Adrenal gland (tissue), 12 donors: ENCODE results near the gene ELMO3. TPM values are rescaled to one million over a fixed set of nuclear protein-coding genes. Genes with fewer than 3 reads are reported as not detected.

ENCODE experiments used
- DNase-seq, 7 donors: peaks; one replicate each; pipeline ENCODE4 v3.0.0-alpha.2; 2019 to 2020
- H3K27ac ChIP-seq, 5 donors: fragments of 200-600 bp; sonication (generic) in 4 of 5; 1 replicate in 3 of 5; 2 replicates in 2 of 5; pipeline versions ENCODE4 v1.5.1 to v1.8.0; 2016 to 2020; ENCODE audit warnings: mild to moderate bottlenecking in 1 of 5
- H3K27me3 ChIP-seq: fragments of 200-600 bp; 2 replicates; pipeline ENCODE4 v1.8.0; 2021
- H3K36me3 ChIP-seq, 2 donors: fragments of 200-600 bp; replicated peaks in 1 of 2; 1 replicate in 1 of 2; 2 replicates in 1 of 2; pipeline versions ENCODE4 v1.5.1 to v1.8.0; 2018 to 2022
- H3K4me1 ChIP-seq, 2 donors: fragments of 200-600 bp; replicated peaks in 1 of 2; 1 replicate in 1 of 2; 2 replicates in 1 of 2; pipeline versions ENCODE4 v1.5.1 to v1.8.0; 2018 to 2021
- H3K4me3 ChIP-seq, 4 donors: fragments of 200-600 bp; sonication (generic) in 3 of 4; one replicate each; pipeline ENCODE4 v1.5.1; 2016 to 2018
- H3K9me3 ChIP-seq, 3 donors: fragments of 200-600 bp; sonication (generic) in 1 of 3; replicated peaks in 1 of 3; 1 replicate in 2 of 3; 2 replicates in 1 of 3; pipeline versions ENCODE4 v1.5.1 to v1.8.0; 2016 to 2021
- CTCF ChIP-seq, 6 experiments: fragments of 450-650 bp in 4 of 6; fragments of 200-600 bp in 2 of 6; sonication (generic) in 1 of 6; IDR thresholded peaks; 1 replicate in 5 of 6; 2 replicates in 1 of 6; pipeline versions ENCODE4 v1.5.1 to v1.8.0; 2016 to 2021; ENCODE audit warnings: antibody characterized with exemption in 6 of 6, mild to moderate bottlenecking in 2 of 6, moderate library complexity in 1 of 6
- POLR2A ChIP-seq, 2 donors: fragments of 450-650 bp; IDR thresholded peaks; one replicate each; pipeline ENCODE4 v1.6.1; 2017; ENCODE audit warnings: antibody characterized with exemption in 2 of 2, mild to moderate bottlenecking in 2 of 2, moderate library complexity in 1 of 2
- whole genome bisulfite sequencing, 4 donors: extraction: QIAGEN DNeasy Blood & Tissue Kit in 2 of 4; methylation state at CpG; one replicate each; pipeline versions ENCODE4 v1.1.5 to v1.1.7; 2013 to 2017; 5-methylcytosine and 5-hydroxymethylcytosine counted together
- intact Hi-C, 2 donors: fragments of 100-400 bp; cut with DNase I; formaldehyde crosslinking; loops; one replicate each; pipeline versions ENCODE4 v1.14.1 to v1.15.0; 2022 to 2023
- polyA plus RNA-seq, 3 donors: library from polyadenylated mRNA; stranded (reverse); fragments of 200-250 nt in 2 of 3; fragments of 350-450 nt in 1 of 3; fragmentation: Illumina TruSeq in 1 of 3; extraction: RNeasy Lipid Tissue Mini Kit (QIAGEN cat#74804) in 1 of 3; gene quantifications; one replicate each; pipeline ENCODE4 v1.2.3, GENCODE V29; 2013 to 2014
- total RNA-seq, 9 donors: library from RNA; depleted of rRNA in 4 of 9; stranded (reverse); fragments of >200 nt in 4 of 9; fragments of 120-200 nt in 1 of 9; fragmentation: NEBNext Ultra II Directional in 1 of 9; extraction: Animal tissue kit (Norgen Biotek cat#: 25700) in 1 of 9; gene quantifications; one replicate each; pipeline versions ENCODE4 v1.1.0 to v1.2.4, GENCODE V29; 2013 to 2023
- donor health status: healthy with polysubstance abuse.
- donor health status: Bipolar disorder and iron deficiency.
- donor health status: DM: yes; HTN: yes; CAD: no.
- donor health status: DM: no; HTN: no; CAD: no.
- donor health status: DM: no; HTN: no; CAD: no.
- donor health status: DM: yes; HTN: yes; CAD: no.

The ELMO3 gene
- total and polyA plus RNA-seq, 12 donors, result 0.18 to 7.0 (median 1.8) TPM

- H3K9me3 ChIP-seq, result no peaks in the 10 kb centered on the region
- 76 to 86% (median 82%) methylated on average over 37 to 50 of the region's 50 CpGs for WGBS, 4 donors
- DNase-seq, result peak in 6 of 7 donors; percentile 5 to 71 (median 60)
- TF ChIP-seq CTCF (IDR thresholded peaks at IDR 0.05) (no peak), POLR2A (IDR thresholded peaks at IDR 0.05) (no peak)
- H3K36me3 ChIP-seq, result peaks cover 0 to 67% of the 10 kb centered on the region in 2 donors
- peaks cover 17 to 20% of the 10 kb centered on the region in 2 donors for H3K4me1 ChIP-seq
- no peak overlapping the region for H3K4me3 ChIP-seq
- intact Hi-C loops, result no loop called here
- no peaks in the 10 kb centered on the region for H3K27me3 ChIP-seq
- no peak overlapping the region for H3K27ac ChIP-seq
Observed at GRCh38 chr16:67236563-67237395, 37.8 kb downstream of the ELMO3 start.

GRCh38 chr16:67237396-67238277, 38.7 kb downstream of the ELMO3 start:
- Histone ChIP-seq H3K4me1 (peaks cover 26 to 28% of the 10 kb centered on the region in 2 donors), H3K27ac (no peak overlapping the region), H3K9me3 (no peaks in the 10 kb centered on the region), H3K4me3 (no peak overlapping the region), H3K27me3 (no peaks in the 10 kb centered on the region), H3K36me3 (peaks cover 0 to 64% of the 10 kb centered on the region in 2 donors)
- 76 to 94% (median 78%) methylated on average over 10 to 16 of the region's 16 CpGs for WGBS, 4 donors
- peak in 1 of 7 donors; percentile 4 for DNase-seq
- TF ChIP-seq POLR2A (IDR thresholded peaks at IDR 0.05), result no peak
- TF ChIP-seq CTCF (IDR thresholded peaks at IDR 0.05), result no peak
- intact Hi-C loops, result no loop called here

GRCh38 chr16:67238278-67238575, 39.3 kb downstream of the ELMO3 start:
- H3K27me3 ChIP-seq, result no peaks in the 10 kb centered on the region
- no peak for TF ChIP-seq POLR2A (IDR thresholded peaks at IDR 0.05)
- TF ChIP-seq CTCF (IDR thresholded peaks at IDR 0.05), result no peak
- WGBS, 4 donors, result 95 to 100% (median 97%) methylated on average over 1 to 3 of the region's 3 CpGs
- H3K4me3 ChIP-seq, result no peak overlapping the region
- no peak overlapping the region for H3K27ac ChIP-seq
- peaks cover 0 to 62% of the 10 kb centered on the region in 2 donors for H3K36me3 ChIP-seq
- H3K9me3 ChIP-seq, result no peaks in the 10 kb centered on the region
- peaks cover 32% of the 10 kb centered on the region in 2 donors for H3K4me1 ChIP-seq
- no peak for DNase-seq
- intact Hi-C loops, result no loop called here

GRCh38 chr16:67238806-67239470, 40.0 kb downstream of the ELMO3 start:
- Histone ChIP-seq H3K36me3 (peaks cover 0 to 55% of the 10 kb centered on the region in 2 donors), H3K4me3 (no peak overlapping the region), H3K9me3 (no peaks in the 10 kb centered on the region), H3K4me1 (peaks cover 38 to 39% of the 10 kb centered on the region in 2 donors), H3K27me3 (no peaks in the 10 kb centered on the region), H3K27ac (peak overlapping the region in 1 of 5 donors; percentile 91)
- intact Hi-C loops, result no loop called here
- TF ChIP-seq CTCF (IDR thresholded peaks at IDR 0.05), result no peak
- TF ChIP-seq POLR2A (IDR thresholded peaks at IDR 0.05), result no peak
- DNase-seq, result peak in 1 of 7 donors; percentile 17
- 89 to 96% (median 92%) methylated on average over 3 to 9 of the region's 9 CpGs for WGBS, 4 donors
